Measurements from ENCODE around the gene ZBTB7B. TPM values are rescaled to one million over a fixed set of nuclear protein-coding genes. Genes with fewer than 3 reads are reported as not detected.

The ZBTB7B gene
- total RNA-seq, 1 experiment from 2014 or later: 38.3 TPM

DNA sequence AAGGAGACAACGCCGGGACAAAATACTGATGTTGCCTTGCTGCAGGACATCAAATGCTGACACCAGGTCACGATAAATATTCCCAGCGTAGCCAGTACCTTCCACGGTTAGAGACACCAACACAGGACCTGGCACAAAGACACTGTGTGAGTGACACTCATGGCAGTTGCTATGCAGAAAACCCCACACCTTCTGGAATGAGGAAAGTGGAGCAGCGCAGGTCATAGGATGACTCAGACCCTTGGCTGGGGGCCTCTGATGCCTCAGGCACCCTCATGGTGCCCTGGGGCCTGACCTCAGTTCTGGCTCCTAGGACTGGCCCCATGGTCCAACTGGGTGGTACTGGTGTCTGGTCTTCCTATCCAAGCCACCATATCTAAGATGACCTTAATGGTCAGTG, 24.0 kb downstream of the ZBTB7B start:
- no peak overlapping the region for H3K18ac ChIP-seq (ENCODE audit: insufficient read length, low read depth, low read length)
- no peak overlapping the region for H3K4ac ChIP-seq (ENCODE audit: low read depth, low read length)
- no peaks in the 10 kb centered on the region for H3K27me3 ChIP-seq (ENCODE audit: insufficient read depth, low read length)
- Mint-ChIP-seq H3K36me3 (ENCODE audit: insufficient read depth in 1 of 3, low read depth in 3 of 3) (no peaks in the 10 kb centered on the region), H3K9me3 (no peaks in the 10 kb centered on the region), H3K4me3 (no peak overlapping the region), H3K4me1 (peaks cover 4 to 23% of the 10 kb centered on the region in 2 experiments), H3K27me3 (ENCODE audit: low read depth) (peaks cover 17% of the 10 kb centered on the region), H3K27ac (no peak overlapping the region)
- H3K27ac ChIP-seq (ENCODE audit: insufficient read length, low read depth, low read length): no peak overlapping the region
- no peak for DNase-seq
- no peak overlapping the region for H3T11ph ChIP-seq (ENCODE audit: low read length)
- H4K8ac ChIP-seq (replicated peaks; ENCODE audit: insufficient read length, low read depth, low read length): no peak overlapping the region
- no peak overlapping the region for H4K5ac ChIP-seq (ENCODE audit: insufficient read length, low read depth, low read length)
- H3K14ac ChIP-seq (ENCODE audit: insufficient read depth, low read length): no peak overlapping the region; the same call in 1 of the 2 replicates
- H3K79me1 ChIP-seq (ENCODE audit: insufficient read depth, low read depth, low read length, poor library complexity, severe bottlenecking): no peaks in the 10 kb centered on the region
- no peak overlapping the region for H2BK20ac ChIP-seq (ENCODE audit: low read depth, low read length, poor library complexity, severe bottlenecking)
- H2BK5ac ChIP-seq (ENCODE audit: insufficient read length, low read length): no peak overlapping the region
- H2AFZ ChIP-seq (ENCODE audit: low read length): no peak overlapping the region
- H4K91ac ChIP-seq (ENCODE audit: insufficient read length, low read depth, low read length): no peak overlapping the region
- H2AK5ac ChIP-seq (ENCODE audit: insufficient read length, low read length): no peak overlapping the region
- H3K23me2 ChIP-seq (ENCODE audit: insufficient read length, low read depth, low read length, poor library complexity, severe bottlenecking): no peaks in the 10 kb centered on the region
- H3K23ac ChIP-seq (ENCODE audit: insufficient read length, low read depth, low read length): no peak overlapping the region
- H3K4me1 ChIP-seq (ENCODE audit: insufficient read depth, low read length): no peaks in the 10 kb centered on the region
- H2BK12ac ChIP-seq (ENCODE audit: insufficient read length, low read depth, low read length): no peak overlapping the region
- no peaks in the 10 kb centered on the region for H3K9me3 ChIP-seq (ENCODE audit: control insufficient read depth, low read depth, low read length)
- H4K20me1 ChIP-seq (ENCODE audit: control insufficient read depth, insufficient read depth, insufficient read length): no peaks in the 10 kb centered on the region
- no CpG with 5 or more reads among the region's 6 CpGs for WGBS (ENCODE audit: extremely low coverage, insufficient read length, low lambda C conversion rate)
- no peak overlapping the region for H3K9ac ChIP-seq (ENCODE audit: extremely low read depth, insufficient read length, low read length)
- TF ChIP-seq CTCF (conservative IDR thresholded peaks at IDR 0.05): no peak
- H2BK120ac ChIP-seq (ENCODE audit: low read depth, low read length, poor library complexity, severe bottlenecking): no peak overlapping the region
- H2BK15ac ChIP-seq (ENCODE audit: low read depth, low read length): no peak overlapping the region
- no peak overlapping the region for H3K56ac ChIP-seq (ENCODE audit: insufficient read length, low read depth, low read length)
- no peaks in the 10 kb centered on the region for H3K79me2 ChIP-seq (ENCODE audit: insufficient read depth, low read length)
- no peak overlapping the region for H3K4me2 ChIP-seq (ENCODE audit: insufficient read depth, insufficient read length, low read length)
